Measurements from ENCODE around the gene OR2T6.
"Not testable (repeated sequence)": the region's sequence is repeated elsewhere in the genome, so short reads cannot be mapped to it uniquely, and the experiment has no call there.

Gene OR2T6

GRCh38 chr1:248375446-248375845 lies at the start of gene OR2T6:
TSS of gene OR2T6 (plus strand) at chr1:248375746. CDS start at chr1:248387609, 11,863 bp downstream.
- DNase-seq (ENCODE audit: low spot score), result no peak

- no peak for DNase-seq (ENCODE audit: low spot score)
Observed at GRCh38 chr1:248343451-248343850, 32.1 kb upstream of the OR2T6 start.

- DNase-seq (ENCODE audit: low spot score), result no peak
Observed at GRCh38 chr1:248348475-248348874, 27.1 kb upstream of the OR2T6 start, which contains the start of gene OR14C36. TSS of gene OR14C36 (plus strand) at chr1:248348775. CDS start at chr1:248348775, 0 bp downstream.

- DNase-seq (ENCODE audit: low spot score), result no peak
Observed at GRCh38 chr1:248359415-248359814, 16.1 kb upstream of the OR2T6 start.

GRCh38 chr1:248361121-248361715 lies 14.3 kb upstream of the OR2T6 start, which contains the start of gene OR2T4:
TSS of gene OR2T4 (plus strand) at chr1:248361665. CDS start at chr1:248361665, 0 bp downstream.
- no peak for DNase-seq (ENCODE audit: low spot score)

- no peak for DNase-seq (ENCODE audit: low spot score)
Observed at GRCh38 chr1:248366609-248367008, 8.9 kb upstream of the OR2T6 start.

- no peak for DNase-seq (ENCODE audit: low spot score)
Observed at GRCh38 chr1:248372394-248372793, 3.2 kb upstream of the OR2T6 start.

GRCh38 chr1:248373761-248374160 lies 1.8 kb upstream of the OR2T6 start:
- no peak for DNase-seq (ENCODE audit: low spot score)

GRCh38 chr1:248376916-248377315 lies 1.4 kb downstream of the OR2T6 start:
- DNase-seq (ENCODE audit: low spot score), result no peak

- no peak for DNase-seq (ENCODE audit: low spot score)
Observed at GRCh38 chr1:248380854-248381253, 5.3 kb downstream of the OR2T6 start.

GRCh38 chr1:248388426-248388825 lies 12.9 kb downstream of the OR2T6 start:
- no peak for DNase-seq (ENCODE audit: low spot score)

- DNase-seq (ENCODE audit: low spot score), result no peak
Observed at GRCh38 chr1:248393050-248393449, 17.5 kb downstream of the OR2T6 start.

GRCh38 chr1:248402748-248403147 lies 27.2 kb downstream of the OR2T6 start, which contains the start of gene OR2T1:
TSS of gene OR2T1 (plus strand) at chr1:248403048. CDS start at chr1:248406148, 3,100 bp downstream.
- DNase-seq (ENCODE audit: low spot score), result no peak

GRCh38 chr1:248404024-248404423 lies 28.5 kb downstream of the OR2T6 start:
- no peak for DNase-seq (ENCODE audit: low spot score)

- no peak for DNase-seq (ENCODE audit: low spot score)
Observed at GRCh38 chr1:248406721-248407692, 31.5 kb downstream of the OR2T6 start.

GRCh38 chr1:248416226-248416625 lies 40.7 kb downstream of the OR2T6 start:
- no peak for DNase-seq (ENCODE audit: low spot score)

- no peak for DNase-seq (ENCODE audit: low spot score)
Observed at GRCh38 chr1:248417854-248418253, 42.3 kb downstream of the OR2T6 start.

GRCh38 chr1:248421384-248421783 lies 45.8 kb downstream of the OR2T6 start:
- DNase-seq (ENCODE audit: low spot score), result no peak

GRCh38 chr1:248427526-248428191 lies 52.1 kb downstream of the OR2T6 start:
- not testable (repeated sequence) for DNase-seq (ENCODE audit: low spot score)

- not testable (repeated sequence) for DNase-seq (ENCODE audit: low spot score)
Observed at GRCh38 chr1:248428192-248428533, 52.6 kb downstream of the OR2T6 start.

- DNase-seq (ENCODE audit: low spot score), result not testable (repeated sequence)
Observed at GRCh38 chr1:248431683-248432082, 56.1 kb downstream of the OR2T6 start.

- DNase-seq (ENCODE audit: low spot score), result not testable (repeated sequence)
Observed at GRCh38 chr1:248432201-248432600, 56.7 kb downstream of the OR2T6 start.

All from HuH-7.5 (cell line).